Lower lobe of right lung (tissue), 2 donors: ENCODE data around the gene NLRP5. TPM values are rescaled to one million over a fixed set of nuclear protein-coding genes. Genes with fewer than 3 reads are reported as not detected.
"Not testable (repeated sequence)": the region's sequence is repeated elsewhere in the genome, so short reads cannot be mapped to it uniquely, and the experiment has no call there.

Source experiments
- ATAC-seq, 2 donors: fragments of 200-7000 bp; cut with Tn5 transposase; one replicate each; pipeline ENCODE4 v1.9.1; 2020 to 2022; ENCODE audit warnings: mild to moderate bottlenecking in 2 of 2, moderate library complexity in 2 of 2
- DNase-seq: peaks from one replicate; pipeline ENCODE4 v3.0.0-alpha.2; 2020
- H3K27ac ChIP-seq: fragments of 200-600 bp; one replicate; pipeline ENCODE4 v1.8.0; 2022
- H3K27me3 ChIP-seq: fragments of 200-600 bp; one replicate; pipeline ENCODE4 v1.8.0; 2022; ENCODE audit warnings: low read depth
- H3K36me3 ChIP-seq: fragments of 200-600 bp; one replicate; pipeline ENCODE4 v1.8.0; 2022; ENCODE audit warnings: mild to moderate bottlenecking
- H3K4me1 ChIP-seq: fragments of 200-600 bp; one replicate; pipeline ENCODE4 v1.8.0; 2022
- H3K4me3 ChIP-seq: fragments of 200-600 bp; one replicate; pipeline ENCODE4 v1.8.0; 2022; ENCODE audit warnings: mild to moderate bottlenecking
- H3K9me3 ChIP-seq: fragments of 200-600 bp; one replicate; pipeline ENCODE4 v1.8.0; 2022
- intact Hi-C: fragments of 100-400 bp; cut with DNase I; formaldehyde crosslinking; loops from one replicate; pipeline ENCODE4 v1.11.0; 2022
- long read RNA-seq: library from polyadenylated mRNA; unstranded; transcript quantifications from one replicate; pipeline ENCODE4 v2.0.0, GENCODE V29; 2021
- total RNA-seq: library from RNA; stranded (reverse); fragmentation: NEBNext Ultra II Directional; extraction: Animal tissue kit (Norgen Biotek cat#: 25700); gene quantifications from one replicate; pipeline ENCODE4 v1.2.1, GENCODE V29; 2021
- TF ChIP-seq, protein P1 (sequence below): fragments of 200-600 bp; IDR thresholded peaks from one replicate; pipeline ENCODE4 v1.8.0; 2022; ENCODE audit warnings: antibody characterized with exemption, mild to moderate bottlenecking
- donor health status: DM: no; HTN: yes; CAD: no; lungs with severe emphysema.

NLRP5 gene
- total RNA-seq: not detected
- long read RNA-seq: 0 reads

DNA sequence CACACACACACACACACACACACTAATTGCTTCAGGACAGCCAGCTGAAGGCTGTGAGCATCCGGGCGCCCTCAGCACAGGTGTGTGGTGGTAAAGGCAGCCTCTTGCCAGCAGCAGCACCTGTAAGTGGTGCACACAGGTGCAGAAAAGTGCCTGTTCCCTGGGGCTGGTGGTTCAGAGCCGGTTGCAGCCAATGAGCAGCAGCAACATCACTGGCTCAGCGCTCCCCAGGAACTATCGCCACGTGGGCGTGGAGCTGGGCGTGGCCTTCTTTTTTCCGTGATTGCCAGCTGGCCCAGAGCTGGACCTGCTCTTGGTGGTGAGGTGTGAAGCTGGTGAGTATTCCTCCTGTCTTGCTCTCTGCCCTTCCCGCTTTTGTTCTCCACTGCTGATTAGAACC lies at the start of gene NLRP5:
NLRP5 (plus strand) TSS at position 289 of the 400 bp plus-strand sequence.
- Histone ChIP-seq H3K27ac (no peak within 1 kb of the TSS), H3K9me3 (no peaks in the 10 kb centered on the region), H3K4me1 (no peaks in the 10 kb centered on the region), H3K27me3 (no peaks in the 10 kb centered on the region), H3K36me3 (no peaks in the 10 kb centered on the region), H3K4me3 (no peak within 1 kb of the TSS)
- DNase-seq (no peak), ATAC-seq (no peak)
- intact Hi-C loops: no loop called here
- TF ChIP-seq, protein P1, sequence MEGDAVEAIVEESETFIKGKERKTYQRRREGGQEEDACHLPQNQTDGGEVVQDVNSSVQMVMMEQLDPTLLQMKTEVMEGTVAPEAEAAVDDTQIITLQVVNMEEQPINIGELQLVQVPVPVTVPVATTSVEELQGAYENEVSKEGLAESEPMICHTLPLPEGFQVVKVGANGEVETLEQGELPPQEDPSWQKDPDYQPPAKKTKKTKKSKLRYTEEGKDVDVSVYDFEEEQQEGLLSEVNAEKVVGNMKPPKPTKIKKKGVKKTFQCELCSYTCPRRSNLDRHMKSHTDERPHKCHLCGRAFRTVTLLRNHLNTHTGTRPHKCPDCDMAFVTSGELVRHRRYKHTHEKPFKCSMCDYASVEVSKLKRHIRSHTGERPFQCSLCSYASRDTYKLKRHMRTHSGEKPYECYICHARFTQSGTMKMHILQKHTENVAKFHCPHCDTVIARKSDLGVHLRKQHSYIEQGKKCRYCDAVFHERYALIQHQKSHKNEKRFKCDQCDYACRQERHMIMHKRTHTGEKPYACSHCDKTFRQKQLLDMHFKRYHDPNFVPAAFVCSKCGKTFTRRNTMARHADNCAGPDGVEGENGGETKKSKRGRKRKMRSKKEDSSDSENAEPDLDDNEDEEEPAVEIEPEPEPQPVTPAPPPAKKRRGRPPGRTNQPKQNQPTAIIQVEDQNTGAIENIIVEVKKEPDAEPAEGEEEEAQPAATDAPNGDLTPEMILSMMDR: no peak

DNA sequence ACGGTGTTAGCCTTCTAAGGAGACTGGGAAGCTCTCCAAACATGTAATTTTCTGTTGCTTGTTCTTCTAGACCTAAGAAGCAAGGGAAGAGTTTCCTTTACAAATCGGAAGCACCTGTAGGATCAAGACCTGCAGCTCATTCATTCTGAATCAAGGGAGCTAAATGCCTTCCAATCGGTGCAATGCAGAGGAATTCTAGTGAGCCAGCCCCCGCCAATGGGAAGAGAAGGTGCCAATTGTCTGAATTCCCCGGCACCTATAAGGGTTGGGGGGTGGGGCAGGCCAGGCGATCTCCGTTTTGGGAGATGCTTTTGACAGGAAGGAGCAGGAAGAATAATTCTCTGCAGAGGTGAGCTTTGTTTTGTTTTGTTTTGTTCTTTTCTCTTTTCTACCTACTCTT lies 47.4 kb upstream of the NLRP5 start:
- no peaks in the 10 kb centered on the region for H3K27me3 ChIP-seq
- DNase-seq: no peak
- H3K9me3 ChIP-seq: no peaks in the 10 kb centered on the region
- no peak overlapping the region for H3K27ac ChIP-seq
- no peak for ATAC-seq
- H3K4me3 ChIP-seq: no peak overlapping the region
- intact Hi-C loops: no loop called here
- no peaks in the 10 kb centered on the region for H3K36me3 ChIP-seq
- H3K4me1 ChIP-seq: no peaks in the 10 kb centered on the region
- TF ChIP-seq, protein P1: no peak

DNA sequence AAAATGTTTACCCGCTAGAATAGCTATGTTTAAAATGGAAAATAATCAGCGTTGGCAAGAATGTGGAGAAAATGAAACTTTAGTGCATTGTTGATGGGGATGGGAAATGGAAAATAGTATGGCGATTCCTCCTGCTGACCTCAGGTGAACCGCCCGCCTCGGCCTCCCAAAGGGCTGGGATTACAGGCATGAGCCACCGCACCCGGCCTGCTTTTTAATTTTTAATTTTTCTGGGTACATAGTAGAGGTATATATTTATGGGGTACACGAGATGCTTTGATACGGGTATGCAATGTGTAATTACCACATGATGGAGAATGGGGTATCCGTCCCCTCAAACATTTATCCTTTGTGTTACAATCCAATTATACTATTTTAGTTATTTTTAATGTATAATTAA lies 46.3 kb upstream of the NLRP5 start:
- ATAC-seq: no peak
- Histone ChIP-seq H3K27me3 (no peaks in the 10 kb centered on the region), H3K9me3 (no peaks in the 10 kb centered on the region), H3K4me1 (no peaks in the 10 kb centered on the region), H3K36me3 (no peaks in the 10 kb centered on the region), H3K4me3 (no peak overlapping the region), H3K27ac (no peak overlapping the region)
- DNase-seq: no peak
- TF ChIP-seq, protein P1: no peak
- intact Hi-C loops: no loop called here

DNA sequence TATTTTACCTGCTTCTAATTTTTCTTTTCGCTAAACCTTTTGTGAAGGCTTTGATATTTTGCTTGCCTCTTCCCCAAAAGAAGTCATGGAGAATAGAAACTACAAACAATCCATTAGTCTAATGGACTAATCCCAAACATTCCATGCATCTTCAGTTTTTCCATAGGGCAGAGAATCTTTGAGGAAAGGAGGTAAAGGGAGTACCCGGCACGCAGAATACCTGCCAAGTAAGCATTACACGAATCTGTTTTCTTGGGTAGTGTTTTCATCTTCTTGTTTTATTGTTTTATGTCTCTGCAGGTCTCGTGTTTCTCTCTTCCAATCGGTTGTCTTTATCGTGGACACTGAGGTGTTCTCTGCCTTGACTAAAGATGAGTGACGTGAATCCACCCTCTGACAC lies 39.0 kb upstream of the NLRP5 start, which contains the start of gene NLRP8:
NLRP8 (plus strand) TSS at position 301 of the 400 bp plus-strand sequence.
- DNase-seq (no peak), ATAC-seq (no peak)
- intact Hi-C loops: no loop called here
- H3K36me3 ChIP-seq: no peaks in the 10 kb centered on the region
- no peak within 1 kb of the TSS for H3K4me3 ChIP-seq
- H3K27ac ChIP-seq: no peak within 1 kb of the TSS
- no peaks in the 10 kb centered on the region for H3K9me3 ChIP-seq
- TF ChIP-seq, protein P1: no peak
- H3K4me1 ChIP-seq: no peaks in the 10 kb centered on the region
- H3K27me3 ChIP-seq: peaks cover 3% of the 10 kb centered on the region

DNA sequence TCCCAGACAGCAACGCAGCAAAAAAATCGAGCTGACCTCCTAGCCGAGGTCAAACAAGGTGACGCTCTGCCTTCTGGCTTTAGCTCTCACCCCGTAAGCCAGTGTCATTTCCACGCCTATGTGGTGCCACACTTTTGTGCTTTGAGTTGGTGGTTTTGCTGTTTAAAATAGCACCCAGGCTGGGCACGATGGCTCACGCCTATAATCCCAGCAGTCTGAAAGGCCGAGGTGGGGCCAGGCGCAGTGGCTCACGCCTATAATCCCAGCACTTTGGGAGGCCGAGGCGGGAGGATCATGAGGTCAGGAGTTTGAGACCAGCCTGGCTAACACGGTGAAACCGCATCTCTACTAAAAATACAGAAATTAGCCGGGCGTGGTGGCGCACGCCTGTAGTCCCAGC lies 36.0 kb upstream of the NLRP5 start:
- ATAC-seq, intact Hi-C loops, H3K4me3 ChIP-seq, H3K36me3 ChIP-seq, H3K27ac ChIP-seq, DNase-seq, H3K27me3 ChIP-seq, H3K9me3 ChIP-seq, H3K4me1 ChIP-seq: not testable (repeated sequence)

DNA sequence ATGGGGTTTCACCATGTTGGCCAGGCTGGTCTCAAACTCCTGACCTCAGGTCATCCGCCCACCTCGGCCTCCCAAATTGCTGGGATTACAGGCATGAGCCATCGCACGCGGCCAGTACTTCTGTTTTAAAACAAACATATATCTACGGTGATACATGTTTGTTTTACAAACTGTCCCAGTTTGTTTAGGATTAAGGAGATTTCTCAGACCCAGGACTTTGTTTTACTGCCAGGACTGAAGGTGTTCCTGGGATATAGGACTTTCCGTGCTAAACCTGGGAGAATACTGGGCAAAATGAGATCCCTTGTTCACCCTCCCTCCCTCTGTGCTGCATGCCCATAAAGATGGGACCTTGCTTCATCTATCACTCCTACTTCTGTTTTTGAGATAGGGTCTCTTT lies 30.1 kb upstream of the NLRP5 start:
- no peaks in the 10 kb centered on the region for H3K4me1 ChIP-seq
- ATAC-seq (no peak), DNase-seq (no peak)
- H3K4me3 ChIP-seq: no peak overlapping the region
- H3K9me3 ChIP-seq: no peaks in the 10 kb centered on the region
- no peaks in the 10 kb centered on the region for H3K36me3 ChIP-seq
- intact Hi-C loops: no loop called here
- H3K27ac ChIP-seq: no peak overlapping the region
- peaks cover 3% of the 10 kb centered on the region for H3K27me3 ChIP-seq
- TF ChIP-seq, protein P1: no peak
